ENCODE results near the gene FBXO48.
A peak's percentile ranks its signal among the peaks of the same experiment; 100 is the strongest.
"Not testable (repeated sequence)": the region's sequence is repeated elsewhere in the genome, so short reads cannot be mapped to it uniquely, and the experiment has no call there.

FBXO48 gene

DNA sequence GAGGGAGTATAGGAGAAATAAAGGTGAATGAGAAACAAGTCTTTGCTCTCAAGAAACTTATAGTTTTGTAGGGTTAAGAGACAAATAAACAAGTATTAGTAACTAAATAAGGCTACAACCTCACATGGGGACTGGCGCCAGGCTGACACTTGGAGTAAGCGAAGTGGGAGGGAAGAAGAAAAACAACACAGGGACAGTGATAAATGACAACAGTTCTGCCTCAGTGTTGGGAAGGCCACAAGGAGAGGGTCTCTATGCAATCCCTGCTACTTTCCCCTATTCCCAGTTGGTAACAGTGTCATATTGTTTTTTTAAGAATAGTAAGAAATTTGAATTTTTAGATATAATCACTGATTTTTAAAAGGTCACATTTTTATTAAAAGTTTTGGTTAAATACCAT lies 4.3 kb upstream of the FBXO48 start:
- no peak for DNase-seq (ENCODE audit: low read depth)

DNA sequence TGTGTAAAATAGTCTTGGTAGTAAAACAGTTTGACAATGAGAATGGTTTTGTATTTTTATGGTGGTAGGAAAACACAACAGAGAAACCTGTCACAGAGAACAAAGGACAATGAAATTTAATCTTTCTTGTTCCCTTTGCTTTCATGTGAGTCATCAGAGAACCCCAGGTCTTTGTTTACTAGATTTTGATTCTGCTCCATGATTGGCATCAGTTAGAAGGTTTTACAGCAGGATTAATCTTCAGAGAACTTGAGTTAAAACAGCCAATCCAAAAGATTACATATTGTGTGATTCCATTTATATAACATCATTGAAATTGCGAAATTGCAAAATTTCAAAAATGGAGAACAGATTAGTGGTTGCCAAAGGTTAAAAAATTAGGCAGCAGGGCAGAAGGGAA lies 2.8 kb upstream of the FBXO48 start:
- no peak for DNase-seq (ENCODE audit: low read depth)

DNA sequence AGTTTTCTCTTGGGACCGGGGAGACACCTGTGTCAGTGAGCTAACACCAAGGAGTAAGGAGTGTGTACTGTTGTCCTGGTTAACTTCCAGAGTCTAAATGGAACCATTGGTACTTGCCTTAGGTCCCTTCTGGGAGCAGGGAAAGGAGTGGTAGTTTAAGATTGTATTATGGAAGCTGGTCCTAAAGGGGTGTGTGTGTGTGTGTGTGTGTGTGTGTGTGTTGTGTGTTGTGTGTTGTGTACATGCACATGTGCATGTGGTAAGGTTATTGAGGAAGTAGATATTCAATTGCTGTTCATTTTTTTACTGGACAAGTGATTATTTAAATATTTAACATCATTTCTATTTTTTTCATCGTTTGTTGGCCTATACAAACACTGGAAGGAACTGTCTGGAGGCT lies 1.7 kb upstream of the FBXO48 start:
- no peak for DNase-seq (ENCODE audit: low read depth)

DNA sequence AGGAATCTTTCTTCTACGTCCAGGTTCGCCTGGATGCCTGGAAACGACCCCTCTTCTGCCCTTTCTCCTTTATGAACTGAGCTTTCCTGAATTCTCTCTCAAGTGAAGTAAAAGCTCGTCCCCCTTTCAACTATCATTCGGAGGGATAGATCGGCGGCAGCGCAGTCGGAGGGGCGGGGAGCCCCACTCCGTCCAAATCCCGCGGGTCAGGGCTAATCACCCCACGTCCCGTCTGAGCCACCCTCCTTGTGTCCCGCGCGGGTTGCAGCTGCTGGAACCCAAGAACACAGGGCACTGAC lies 367 bp downstream of the FBXO48 start:
- DNase-seq (ENCODE audit: low read depth) = no peak

DNA sequence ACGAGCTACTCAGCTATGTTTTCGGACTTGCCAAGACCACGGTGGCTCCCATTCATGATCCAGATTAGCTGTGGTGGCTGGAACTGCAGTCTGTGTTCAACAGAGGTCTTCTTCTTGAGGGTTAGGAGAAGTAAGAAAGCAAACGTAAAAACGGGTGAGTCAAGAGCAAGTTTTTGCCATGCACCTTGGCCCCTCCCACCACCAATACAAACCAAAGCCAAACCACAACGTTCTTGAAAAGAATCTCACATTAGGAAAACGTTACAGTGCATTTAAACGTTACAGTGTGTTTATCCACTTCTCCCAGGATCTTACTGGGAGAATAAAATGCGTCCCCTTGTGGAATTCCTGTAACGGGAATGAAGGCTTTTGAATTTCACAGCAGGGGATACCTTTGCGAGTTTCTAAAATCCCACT lies 725 bp downstream of the FBXO48 start:
- DNase-seq (ENCODE audit: low read depth) = no peak

DNA sequence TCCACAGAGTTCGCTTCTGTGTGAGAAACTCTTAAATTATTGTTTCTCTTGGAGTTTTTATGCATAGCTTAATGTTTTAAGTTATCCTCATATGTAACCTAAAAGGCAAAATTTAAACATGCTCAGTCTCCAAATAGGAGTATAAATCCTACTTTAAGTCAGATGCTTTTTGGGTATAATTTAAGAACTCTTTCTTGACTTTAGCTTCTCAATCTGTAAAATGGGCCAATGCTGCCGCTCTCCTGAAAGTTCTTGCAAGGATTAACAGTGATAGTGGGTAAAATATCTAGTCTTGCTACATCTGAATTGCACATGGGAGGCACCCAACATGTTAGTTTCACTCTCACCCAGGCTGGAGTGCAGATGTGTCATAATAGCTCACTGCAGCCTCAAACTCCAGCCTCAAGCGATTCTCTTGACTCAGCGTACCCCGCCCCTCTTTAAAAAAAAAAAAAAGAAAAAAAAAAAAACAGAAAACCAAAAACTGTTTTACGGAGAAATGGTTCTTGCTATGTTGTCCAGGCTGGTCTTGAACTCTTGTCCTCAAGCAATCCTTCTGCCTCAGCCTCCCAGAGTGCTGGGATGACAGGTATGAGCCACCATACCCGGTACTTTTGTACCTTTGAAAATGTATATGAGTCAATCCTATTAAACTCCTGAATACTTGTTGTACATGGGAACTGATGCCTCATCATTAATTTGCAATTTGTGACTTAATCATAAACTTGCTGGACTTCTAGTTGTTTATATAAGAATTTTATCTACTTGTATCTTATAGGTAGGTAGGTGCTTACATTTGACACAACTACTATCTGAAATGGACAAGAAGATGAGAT lies 1.8 kb downstream of the FBXO48 start:
- DNase-seq (ENCODE audit: low read depth) = no peak

DNA sequence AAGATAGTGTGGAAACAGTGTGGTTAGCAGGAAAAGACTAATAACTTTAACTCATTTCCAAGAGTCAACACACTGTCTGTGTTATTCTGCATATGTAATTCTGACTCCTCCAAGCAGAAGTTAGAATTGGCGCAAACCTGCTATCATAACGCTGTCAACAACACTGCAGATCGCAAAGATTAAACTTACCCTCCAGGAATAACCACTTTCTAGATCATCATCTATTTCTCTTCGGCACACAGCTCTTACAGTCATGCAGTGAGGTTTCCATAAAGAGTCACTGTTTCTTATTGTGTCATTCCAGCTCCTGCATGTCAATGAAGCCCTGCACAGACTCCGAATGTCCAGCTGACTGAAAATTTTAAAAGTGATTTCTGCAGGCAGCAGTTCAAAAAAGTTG lies 2.4 kb downstream of the FBXO48 start:
- no peak for DNase-seq (ENCODE audit: low read depth)

DNA sequence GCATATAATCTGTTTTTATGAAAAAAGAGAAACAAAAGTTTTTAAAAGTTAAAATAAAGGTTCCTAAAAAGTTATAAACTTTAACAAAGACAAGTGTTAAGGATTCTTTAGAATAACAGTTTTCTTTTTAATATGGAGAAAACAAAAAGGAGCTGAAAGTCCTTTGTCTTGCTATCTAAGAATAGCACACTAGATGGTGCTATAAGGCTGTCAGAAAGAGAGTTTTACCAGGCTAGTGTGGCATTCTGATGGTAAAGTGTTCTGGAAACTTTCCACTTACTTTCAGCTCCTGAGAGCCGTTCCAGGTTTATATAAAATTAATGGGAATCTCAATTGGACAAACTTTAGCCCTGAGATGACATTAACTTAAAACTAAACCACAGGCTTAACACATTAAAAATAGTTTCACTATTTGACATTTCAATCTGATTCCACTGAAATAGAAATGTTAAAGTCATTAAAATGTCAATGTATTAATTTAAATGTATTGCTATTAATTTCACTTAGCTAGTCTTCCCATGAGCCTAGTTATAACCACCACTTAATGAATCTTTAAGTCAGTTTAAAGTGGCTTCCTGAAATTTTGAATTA lies 3.7 kb downstream of the FBXO48 start:
- no peak for DNase-seq (ENCODE audit: low read depth)

DNA sequence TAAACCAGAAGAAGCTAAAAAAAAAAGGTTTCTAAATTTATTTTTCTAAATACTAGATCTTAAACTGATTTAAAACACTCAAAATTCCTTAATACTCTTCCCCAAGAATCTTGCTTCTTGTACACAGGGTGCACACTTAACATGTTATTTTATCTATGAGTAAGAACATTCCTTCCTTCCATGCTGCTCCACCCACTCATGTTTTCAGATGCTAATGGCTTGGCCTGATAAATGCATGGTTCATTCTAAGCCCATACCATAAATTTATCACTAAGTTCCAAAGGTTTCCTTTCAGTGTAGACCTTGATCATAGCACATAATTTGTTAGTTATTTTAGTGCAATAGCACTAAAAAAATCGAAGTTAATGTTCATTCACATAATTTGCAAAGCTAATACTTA lies 8.1 kb downstream of the FBXO48 start:
- no peak for DNase-seq (ENCODE audit: low read depth)

DNA sequence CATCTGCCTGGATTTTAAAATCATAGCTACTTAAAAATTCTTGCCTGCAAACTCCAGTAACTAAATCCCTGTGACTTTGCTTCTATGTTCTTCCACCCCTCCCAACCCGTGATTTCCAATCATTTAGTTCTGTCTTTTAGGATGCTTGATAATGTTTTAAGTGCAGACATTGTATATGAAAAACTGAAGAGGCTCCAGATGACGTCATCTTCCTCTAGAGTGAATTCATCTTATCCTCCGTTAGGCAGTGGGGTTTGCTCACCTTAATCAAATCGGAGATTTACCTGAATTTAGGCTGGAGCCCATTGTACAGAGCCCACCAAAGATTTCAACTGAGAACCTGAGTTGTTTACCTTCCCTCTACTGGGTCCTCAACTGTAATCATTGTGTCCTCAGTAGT lies 10.9 kb downstream of the FBXO48 start:
- no peak for DNase-seq (ENCODE audit: low read depth)

DNA sequence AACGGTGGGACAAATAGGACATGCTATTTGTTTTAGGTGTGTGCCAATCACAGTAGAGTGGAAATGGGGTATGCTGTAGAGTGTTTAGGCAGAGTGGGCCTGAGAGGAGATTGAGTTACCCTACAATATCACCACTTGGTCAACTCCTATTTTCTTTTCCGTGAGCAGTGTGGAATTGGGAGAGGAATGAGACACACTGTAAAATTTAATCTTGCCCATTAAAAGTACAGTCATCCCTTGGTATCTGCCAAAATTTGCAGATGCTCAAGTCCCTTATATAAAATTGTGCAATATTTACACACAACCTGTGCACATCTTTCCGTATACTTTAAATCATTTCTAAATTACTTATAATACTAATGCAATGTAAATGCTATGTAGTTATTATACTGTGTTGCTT lies 12.4 kb downstream of the FBXO48 start:
- DNase-seq (ENCODE audit: low read depth) = no peak

DNA sequence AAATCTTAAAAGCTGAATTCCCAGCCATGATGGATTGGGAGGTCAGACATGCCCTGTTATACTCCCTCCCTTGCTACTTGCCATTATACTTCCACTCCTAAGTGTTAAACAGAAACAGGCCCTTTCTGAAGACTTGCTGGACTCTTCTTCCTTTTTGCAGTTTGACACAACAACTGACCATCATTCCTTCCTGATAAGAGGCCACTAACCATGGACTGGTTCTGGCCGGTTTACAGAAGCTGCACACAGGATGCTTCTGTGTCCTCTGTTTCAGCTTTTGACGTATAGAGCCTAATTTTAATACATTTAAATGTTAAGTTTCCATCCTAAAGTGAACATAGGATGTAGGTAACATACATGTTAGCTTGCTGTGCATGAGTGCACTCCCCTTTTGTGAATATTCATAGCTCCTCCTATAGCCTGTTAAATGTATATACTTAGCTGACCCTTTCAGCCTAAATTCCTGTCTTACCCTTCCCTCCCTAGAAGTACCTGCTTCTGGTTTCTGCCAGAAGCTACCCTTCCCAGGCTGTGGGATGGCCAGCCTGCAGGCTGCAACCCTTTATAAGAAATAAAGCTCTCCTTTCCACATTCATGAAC lies 13.2 kb downstream of the FBXO48 start:
- DNase-seq (ENCODE audit: low read depth) = no peak

DNA sequence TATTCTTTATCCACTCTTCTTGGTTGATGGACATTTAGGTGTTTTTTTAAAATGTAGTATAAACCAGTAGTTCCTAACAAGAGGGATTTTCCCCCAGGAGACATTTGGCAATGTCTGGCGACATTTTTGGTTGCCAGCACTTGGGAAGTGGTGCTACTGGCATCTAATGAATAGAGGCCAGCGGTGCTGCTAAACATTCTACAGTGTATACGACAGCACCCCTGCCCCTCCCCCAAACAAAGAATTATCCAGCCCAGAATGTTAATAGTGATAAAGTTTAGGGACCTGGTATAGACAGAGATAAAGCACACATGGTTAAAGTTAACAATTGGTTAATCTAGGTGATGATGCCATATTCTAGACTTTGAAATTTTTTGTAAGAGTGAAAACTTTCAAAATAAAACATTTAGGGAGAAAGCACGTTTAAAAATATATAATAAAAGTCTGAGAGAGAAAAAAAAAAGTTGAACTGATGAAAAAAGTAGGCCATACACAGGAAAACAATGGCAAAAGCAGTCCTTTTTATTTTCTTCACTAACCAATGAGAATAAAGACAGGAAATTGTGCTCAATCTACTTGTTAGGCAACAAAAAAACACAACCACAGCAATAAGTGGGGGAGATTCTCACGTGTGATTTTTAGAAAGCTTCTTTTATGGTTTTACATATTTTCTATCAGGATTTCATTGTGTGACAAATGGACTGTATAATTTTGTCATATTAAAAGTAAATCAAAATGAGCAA lies 14.8 kb downstream of the FBXO48 start:
- no peak for DNase-seq (ENCODE audit: low read depth)

DNA sequence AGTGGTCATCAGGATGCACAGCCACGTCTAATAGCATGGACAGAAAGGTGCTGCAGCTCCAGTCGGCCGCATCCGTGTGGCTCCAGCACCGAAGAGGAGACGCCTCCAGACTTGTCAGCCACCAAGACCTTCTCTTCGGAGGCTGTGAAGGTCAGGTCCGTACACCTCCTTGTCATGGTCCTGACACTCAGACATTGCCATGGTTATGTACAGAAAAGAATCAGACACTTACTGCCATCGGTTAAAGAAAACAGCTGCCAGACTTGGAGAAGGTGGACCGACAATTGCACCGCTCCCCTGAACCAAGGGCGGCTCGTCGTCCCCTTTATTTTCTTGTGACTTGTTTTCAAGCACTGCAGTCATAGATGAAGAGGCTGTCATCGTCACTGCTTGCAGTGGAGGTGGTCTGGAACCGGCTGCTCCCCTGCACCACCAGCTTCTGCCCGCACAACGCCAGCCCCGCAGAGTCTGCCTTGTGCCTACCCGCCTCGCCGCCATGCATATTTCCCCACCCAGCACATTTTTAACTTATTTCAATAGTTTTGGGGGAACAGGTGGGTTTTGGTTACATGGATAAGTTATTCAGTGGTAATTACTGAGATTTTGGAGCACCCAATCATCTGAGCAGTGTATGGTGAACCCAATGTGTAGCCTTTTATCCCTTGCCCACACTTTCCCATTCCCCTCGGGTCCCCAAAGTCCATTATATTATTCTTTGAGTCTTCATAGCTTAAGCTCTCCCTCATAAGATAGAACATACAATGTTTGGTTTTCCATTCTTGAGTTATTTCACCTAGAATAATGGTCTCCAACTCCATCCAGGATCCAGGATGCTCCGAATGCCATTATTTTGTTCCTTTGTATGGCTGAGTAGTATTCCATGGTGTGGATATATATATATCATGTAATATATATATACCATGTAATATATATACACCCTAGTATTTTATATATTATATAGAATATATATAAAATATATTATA lies 18.1 kb downstream of the FBXO48 start:
- no peak for DNase-seq (ENCODE audit: low read depth)

DNA sequence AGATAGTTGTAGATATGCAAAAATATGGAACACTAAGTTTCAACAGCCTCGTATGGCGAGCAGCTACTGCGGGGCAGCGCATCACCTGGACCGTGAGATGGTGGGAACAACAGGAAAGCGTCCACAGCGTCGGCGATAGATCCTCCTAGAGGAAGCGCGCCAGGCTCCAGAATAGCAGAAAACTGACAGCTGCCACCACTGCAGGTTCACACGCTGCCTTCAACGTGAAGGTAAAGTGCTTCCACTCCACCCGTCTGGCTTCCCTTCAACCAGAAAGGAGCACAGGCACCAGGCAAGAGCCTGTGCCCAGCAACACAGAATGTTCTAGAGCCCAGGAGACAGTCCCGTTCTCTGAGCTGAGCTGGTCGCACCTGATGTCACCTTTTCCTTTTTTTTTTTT lies 20.0 kb downstream of the FBXO48 start:
- DNase-seq (ENCODE audit: low read depth) = no peak

DNA sequence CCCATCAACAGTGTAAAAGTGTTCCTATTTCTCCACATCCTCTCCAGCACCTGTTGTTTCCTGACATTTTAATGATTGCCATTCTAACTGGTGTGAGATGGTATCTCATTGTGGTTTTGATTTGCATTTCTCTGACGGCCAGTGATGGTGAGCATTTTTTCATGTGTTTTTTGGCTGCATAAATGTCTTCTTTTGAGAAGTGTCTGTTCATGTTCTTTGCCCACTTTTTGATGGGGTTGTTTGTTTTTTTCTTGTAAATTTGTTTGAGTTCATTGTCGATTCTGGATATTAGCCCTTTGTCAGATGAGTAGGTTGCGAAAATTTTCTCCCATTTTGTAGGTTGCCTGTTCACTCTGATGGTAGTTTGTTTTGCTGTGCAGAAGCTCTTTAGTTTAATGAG lies 20.7 kb downstream of the FBXO48 start:
- not testable (repeated sequence) for DNase-seq (ENCODE audit: low read depth)

DNA sequence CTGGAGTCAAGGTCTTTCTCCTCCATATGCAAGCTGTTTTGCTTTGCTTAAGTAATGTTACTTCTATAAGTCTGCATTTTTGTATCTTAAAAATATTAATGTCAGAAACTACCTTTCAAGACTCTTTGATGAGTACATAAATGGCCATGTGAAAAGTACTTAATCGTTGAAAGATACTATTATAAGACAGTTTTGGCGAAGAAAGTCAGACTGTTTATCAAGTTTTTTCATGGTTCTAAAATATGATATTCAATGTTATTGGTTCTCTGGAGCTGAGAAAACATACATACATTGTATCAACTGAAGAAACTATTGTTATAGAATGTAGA lies 25.1 kb downstream of the FBXO48 start:
- no peak for DNase-seq (ENCODE audit: low read depth)

DNA sequence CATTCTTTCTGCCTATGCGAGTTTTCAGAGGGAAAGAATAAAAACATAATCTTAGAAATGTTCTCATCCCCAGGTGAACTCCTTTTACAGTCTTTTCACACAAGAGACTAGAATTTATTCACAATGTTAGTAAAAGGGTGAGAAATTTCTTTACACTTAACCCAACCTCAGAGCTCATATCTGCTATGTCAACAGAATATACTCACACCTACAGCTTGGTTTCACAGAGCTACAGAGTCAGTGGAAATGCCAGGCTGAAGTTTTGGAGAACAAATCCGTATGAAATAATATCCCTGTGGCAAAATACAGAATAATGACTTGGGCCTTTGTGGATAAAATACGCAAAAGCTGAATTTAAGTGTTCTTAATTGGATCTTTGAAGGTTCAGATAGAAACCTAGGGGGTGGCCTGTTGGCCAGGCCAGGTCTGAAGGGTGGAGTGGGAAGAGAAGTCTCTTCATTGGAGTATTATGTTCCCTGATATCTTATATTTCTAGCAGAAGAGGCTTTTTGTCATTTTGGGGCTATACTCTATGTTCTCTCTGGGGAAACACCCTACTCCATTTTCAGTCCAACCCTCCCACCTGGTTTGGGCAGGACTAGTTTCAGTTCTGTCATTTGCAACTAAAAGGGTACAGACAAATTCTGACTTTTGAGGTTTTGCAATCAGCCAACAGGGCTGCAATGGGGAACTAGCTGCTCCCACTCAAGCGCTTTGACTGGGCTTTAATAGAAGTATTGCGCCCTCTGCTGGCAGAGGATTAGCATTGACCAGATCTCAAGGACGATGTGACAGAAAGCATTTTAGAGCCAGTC lies 25.7 kb downstream of the FBXO48 start:
- DNase-seq (ENCODE audit: low read depth) = peak; percentile 80

DNA sequence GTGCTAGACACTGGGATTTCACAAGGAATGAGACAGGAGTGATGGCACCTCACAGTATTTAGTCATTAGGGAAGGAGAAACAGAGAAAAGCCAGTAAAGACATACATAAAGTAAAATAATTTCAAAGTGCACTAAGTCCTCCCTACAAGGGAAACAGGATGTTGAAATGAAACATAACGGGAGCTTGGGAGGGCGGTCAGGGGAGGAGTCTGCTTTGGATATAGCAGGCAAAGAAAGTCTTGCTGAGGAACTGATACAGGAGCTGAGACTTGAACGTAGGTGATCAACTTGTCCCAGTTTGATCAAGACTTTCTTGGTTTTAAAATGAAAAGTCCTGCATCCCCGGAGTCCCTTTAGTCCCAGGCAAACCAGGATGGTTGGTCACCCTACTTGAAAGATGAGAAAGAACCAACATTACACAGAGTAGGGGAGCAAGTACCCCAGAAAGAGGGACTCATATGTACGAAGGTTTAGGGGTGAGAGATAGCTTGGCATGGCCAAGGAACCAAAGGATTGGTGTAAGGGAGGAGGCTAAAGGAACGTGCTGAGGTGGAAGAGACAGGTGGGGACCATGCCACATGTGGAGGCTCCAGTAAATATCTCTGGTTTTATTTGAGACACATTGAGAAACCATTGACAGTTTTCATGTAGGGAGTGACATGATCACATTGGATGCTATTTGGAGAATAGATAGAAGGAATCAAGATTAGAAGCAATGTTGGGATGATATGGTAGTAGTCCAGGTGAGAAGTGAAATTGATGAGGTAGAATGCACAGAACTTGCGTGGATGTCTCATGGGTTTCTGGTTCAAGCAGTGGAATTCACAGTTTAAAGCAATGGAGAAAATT lies 28.4 kb downstream of the FBXO48 start:
- DNase-seq (ENCODE audit: low read depth) = no peak

DNA sequence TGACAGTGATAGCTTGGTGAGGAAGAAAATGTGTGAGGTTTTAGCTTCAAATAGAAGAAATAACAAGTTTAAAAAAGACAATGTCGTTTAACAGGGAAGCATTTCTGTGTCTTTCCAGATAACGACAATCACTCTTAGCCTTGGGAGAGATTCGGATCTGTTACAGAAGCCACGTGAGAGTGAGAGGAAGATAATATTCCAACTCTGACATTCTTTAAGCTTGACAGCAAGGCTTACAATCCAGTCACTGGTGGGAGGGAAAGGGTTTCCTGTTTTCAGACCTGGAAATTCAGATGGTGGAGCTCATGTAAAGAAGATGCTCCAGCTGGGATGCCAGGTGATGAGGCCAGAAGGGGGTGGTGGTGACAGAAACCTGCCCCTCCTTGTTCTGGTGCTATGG lies 30.8 kb downstream of the FBXO48 start:
- DNase-seq (ENCODE audit: low read depth) = no peak

All from CMK (cell line).